ENCODE data around the gene MERTK.

- TF ChIP-seq POLR2AphosphoS5 (IDR thresholded peaks at IDR 0.05; ENCODE audit: low read depth, low read length) = no peak
- no peak for TF ChIP-seq REST (IDR thresholded peaks at IDR 0.05; ENCODE audit: insufficient read depth in 1 of 2, low read depth in 2 of 2, low read length in 2 of 2)
- TF ChIP-seq TAF1 (IDR thresholded peaks at IDR 0.05; ENCODE audit: borderline replicate concordance, insufficient read depth, low read length) = no peak
These were observed 134.5 kb downstream of the MERTK start for GRCh38 chr2:112032689-112033465.

Measured in PFSK-1 (cell line).